Epidermal melanocyte (primary cell): ENCODE measurements around the gene CRACDL.

Experiments used
- DNase-seq: peaks from one replicate; pipeline ENCODE4 v3.0.0; 2011; ENCODE audit warnings: low spot score; ENCODE audit not compliant: insufficient read length

Gene CRACDL

DNA sequence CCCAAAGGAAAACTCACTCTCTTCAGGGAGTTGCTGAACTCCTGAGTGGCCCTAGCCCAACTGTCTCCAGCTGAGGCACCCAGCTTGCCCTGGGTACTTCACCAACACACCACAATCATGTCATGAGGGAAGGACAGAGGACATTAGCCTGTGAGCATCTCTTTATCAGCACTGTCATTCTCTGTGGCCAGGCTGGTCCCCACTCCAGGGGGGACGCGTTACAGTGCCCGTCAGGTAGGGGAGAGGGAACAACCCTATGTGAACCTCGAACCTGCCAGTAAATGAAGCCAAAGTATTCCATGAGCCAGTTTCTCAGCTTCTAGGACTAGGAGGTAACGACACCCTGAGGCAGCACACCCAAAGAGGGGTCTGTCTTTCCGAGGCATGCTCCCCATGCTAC, 110.2 kb downstream of the CRACDL start:
- no peak for DNase-seq

DNA sequence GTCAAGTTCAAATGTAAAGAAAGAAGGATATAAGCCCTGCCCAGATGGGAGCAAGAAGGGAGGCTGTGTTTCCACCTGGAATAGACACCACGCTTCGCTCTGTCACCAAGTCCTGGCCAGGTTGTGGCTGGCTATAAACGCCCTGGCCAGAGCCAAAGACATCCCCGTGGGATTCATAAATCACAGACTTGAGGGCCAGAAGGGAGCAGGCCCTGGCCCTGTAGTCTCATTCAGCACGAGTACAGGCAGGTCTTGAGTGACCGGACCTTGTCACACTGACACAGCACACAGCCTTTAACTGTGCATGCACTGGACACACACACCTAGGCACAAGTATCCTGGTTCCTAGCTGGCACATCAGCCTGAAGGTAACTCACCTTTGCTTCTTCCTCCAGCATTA, 110.6 kb downstream of the CRACDL start:
- DNase-seq = no peak

DNA sequence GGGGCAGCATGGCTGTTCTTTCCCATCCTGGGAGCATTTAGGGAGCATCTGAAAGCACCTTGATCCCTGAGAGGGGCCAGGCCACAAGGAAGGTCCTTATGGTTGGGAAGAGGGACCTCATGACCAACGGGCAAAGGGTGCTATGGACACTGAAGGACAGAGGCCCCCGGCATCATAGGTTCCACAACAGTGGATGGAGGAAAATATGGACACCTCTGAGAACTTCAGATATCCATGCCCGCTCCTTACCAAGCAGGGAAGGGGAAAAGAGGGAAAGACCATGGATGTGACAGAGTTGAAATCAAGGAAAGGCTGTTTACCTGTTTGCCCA, 111.0 kb downstream of the CRACDL start:
- DNase-seq = no peak

DNA sequence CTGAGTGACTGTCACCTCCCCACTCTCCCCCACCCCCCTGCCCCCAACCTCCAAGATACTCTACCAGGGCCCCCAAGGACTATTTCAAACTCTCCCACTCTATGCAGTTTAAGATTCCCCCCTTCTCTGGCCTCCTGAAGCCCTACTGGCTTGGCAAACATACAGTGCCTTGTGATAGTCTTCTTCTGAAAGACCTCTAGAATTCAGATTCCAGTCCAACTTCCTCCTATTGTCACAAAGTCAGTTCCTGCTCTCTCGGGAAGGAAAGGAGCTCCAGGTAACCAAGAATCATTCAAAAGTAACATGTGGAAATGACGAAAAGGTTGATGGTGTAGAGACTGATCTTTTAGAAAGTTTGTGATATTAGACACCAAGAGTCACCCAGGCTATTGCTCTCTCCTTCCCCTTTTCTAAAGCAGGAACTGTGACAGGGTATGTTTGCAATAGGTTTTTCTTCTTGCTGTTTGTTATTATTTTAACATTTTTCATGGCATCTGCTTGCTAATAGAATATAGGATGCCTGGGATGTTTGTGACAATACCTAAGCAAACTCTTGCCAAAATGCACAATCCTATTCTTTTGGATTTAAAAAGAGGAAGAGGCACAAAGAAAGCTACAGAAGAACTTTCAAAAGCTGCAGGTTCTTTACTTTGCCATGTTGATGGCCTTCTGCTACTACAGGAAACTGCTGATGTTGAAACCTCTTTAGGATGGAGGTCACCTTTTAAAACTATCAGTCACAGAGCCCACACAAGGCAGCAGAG, 111.6 kb downstream of the CRACDL start:
- DNase-seq = no peak

- no peak for DNase-seq
Observed at GRCh38 chr2:98823196-98824170, 112.5 kb downstream of the CRACDL start.

DNA sequence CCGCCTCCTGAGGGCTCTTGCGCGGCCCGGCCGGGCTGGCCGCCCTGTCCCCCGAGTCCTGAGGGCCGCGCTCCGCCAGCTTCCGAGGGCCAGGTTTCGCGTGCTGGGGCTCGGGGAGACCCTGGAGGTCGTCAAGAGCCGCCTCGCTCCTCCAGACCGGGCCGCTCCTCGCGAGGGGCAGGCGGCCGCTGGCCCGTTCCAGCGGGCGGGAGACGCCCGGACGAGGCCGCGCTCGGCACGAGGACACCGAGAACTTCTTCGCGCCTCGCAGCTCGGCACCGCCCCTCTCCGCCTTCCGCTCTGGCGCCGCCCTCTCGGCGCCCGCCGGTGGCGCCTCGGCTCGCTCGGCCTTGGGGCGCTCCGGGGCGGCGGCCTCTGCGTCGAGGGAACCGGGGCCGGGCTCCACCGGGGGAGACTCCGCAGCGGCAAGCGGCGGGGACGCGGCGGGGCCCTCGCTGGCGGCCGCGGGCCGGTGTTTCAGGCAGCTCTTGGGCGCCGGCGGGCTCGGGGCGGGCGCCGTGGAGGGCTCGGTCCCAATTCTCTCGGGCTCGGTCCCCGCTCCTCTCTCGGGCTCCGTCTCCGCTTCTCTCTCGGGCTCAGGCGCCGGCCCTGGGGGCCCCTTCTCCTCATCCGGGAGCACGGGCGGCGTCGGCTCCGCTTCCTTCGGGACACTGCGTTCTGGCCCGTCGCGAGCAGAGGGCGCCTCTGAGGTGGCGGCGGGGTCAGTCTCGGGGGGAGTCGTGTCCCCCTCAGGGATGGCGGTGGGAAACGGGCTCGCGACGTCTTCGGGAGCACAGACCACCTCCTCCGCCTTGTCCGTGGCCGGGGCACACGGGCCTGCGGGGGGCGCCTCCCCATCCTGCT, 113.5 kb downstream of the CRACDL start:
- DNase-seq = no peak

DNA sequence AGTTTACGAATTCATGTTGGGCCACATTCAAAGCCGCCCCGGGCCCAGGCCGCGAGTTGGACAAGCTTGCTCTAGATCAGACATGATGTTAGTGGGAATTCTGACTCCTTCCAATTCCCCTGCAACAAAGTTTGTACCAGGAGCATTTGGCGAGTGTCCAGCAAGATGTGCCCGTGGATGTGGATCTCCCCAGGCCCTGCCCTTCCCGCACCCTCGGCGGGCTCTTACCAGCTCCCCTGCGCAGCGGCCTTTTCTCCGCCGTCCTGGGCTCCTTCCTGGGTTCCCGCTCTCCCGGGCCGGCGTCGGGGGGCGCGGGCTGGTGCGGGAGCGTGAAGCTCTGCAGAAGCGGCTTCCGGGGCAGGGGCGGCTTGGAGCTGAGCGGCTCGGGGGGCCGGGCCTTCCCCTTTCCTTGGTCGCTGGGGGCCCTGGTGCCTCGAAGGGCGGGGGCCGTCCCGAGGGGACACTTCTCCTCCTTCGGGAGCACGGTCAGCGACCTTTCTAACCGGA, 114.3 kb downstream of the CRACDL start:
- DNase-seq = no peak

DNA sequence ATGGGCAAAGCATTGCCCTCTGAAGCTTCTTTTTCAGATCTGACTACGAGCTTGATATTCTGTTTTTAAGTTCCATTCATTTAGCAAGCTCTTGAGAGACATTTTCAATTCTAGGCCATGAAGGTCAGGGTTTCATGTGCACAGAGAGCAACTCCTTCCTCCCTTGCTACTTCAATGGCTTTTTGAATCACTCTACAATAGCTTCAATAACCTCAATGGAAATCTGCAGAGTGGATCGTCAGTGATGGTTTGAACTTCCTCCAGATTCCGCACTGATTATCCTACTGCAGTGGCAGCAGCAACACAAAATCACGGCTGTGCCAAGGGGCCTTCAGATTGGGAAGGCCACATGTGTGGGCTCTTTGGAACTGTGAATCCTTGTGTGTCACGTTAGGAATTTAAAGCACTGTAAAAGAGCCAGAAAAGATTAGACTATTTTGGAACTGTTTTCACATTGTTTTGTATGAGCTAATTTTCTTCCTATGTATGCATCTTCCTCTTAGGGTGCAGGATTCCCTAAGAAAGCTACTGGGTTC, 116.7 kb downstream of the CRACDL start:
- no peak for DNase-seq

DNA sequence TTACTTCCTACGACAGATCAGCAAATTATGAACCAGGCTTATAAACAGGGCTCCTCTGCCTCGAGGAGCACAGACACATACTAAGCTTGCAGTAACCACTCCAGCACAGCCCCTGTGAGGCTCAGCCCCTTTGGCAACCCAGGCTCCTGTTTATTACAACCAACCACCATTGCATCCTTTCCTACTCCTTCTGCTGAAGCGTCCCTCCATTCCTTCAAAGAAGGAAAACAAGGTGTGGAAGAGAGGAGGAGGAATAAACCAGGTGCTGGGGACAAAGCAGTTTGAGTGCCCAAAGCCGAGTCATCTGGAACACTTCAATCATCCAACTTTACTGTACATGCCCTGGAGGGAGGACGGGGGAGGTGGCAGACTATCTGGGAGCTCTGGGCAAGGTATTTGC, 117.9 kb downstream of the CRACDL start:
- no peak for DNase-seq

- DNase-seq = no peak
Observed at GRCh38 chr2:98816281-98816680, 119.7 kb downstream of the CRACDL start.

GRCh38 chr2:98815795-98816194, 120.2 kb downstream of the CRACDL start:
- DNase-seq = no peak

DNA sequence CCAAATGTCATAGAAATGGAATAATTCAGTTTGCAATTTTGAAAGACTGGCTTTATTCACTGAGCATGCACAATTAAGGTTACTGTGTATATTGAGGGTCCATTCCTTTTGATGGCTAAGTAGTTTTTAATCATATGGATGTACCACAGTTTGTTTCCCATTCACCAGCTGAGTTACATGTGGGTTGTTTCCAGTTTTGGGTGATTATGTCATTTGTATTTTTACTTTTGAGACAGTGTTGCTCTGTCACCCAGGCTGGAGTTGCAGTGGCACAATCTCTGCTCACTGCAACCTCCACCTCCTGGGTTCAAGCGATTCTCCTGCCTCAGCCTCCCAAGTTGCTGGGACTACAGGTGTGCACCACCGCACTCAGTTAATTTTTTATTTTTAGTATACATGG, 124.3 kb downstream of the CRACDL start:
- DNase-seq = no peak

DNA sequence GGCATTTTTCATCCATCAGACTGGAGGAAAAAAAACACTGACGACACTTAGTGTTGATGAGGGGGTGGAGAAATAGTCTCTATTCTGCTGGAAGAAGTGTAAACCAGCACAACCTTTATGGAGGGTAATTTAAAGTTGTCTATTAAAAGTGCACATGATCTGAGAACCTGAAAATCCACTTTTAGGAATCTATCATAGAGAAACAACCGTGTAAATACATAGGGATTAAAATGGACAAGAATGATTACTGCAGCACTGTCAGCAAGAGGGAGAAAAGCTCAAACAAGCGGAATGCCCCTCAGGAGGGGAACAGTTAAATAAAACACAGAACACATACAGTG, 125.5 kb downstream of the CRACDL start:
- DNase-seq = no peak

GRCh38 chr2:98809878-98810587, 126.0 kb downstream of the CRACDL start:
- no peak for DNase-seq

DNA sequence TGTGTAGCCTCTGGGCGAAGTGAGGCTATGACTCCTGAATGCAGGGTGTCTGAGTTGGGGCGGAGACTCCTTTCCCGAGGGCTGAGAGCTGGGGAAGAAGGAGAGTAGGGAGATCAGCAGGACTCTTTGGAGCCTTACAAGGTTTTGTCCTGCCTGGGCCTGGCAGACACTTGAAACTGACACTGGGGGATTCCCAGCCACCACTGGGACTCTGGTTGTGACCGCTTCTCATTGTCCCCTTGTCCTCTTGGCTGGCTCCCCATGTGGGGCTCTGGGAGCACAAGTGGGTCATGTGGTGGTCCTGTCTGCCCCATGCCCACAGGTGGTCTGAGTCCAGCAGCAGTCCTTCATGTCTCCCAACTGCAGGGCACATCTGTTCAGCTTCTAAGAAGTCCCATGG, 126.9 kb downstream of the CRACDL start:
- DNase-seq = no peak

GRCh38 chr2:98808546-98808945, 127.5 kb downstream of the CRACDL start:
- no peak for DNase-seq

GRCh38 chr2:98807929-98808328, 128.1 kb downstream of the CRACDL start:
- DNase-seq = no peak

DNA sequence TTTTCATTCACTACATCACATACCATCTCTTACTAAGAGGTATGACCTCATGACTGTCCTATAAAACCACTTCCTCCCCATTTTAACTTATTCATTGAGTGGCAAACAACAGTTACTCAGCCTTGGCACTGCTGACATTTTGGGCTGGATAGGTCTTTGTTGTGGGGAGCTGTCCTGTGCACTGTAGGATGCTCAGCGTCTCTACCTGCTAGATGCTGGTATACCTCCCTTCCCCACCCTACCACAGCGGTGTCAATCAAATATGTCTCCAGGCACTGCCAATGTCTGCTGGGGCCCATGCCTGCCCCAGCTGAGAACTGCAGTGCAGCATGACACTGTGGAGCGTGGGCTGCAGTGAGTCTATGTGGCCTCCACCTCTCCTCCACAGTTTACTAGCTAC, 128.8 kb downstream of the CRACDL start:
- no peak for DNase-seq

DNA sequence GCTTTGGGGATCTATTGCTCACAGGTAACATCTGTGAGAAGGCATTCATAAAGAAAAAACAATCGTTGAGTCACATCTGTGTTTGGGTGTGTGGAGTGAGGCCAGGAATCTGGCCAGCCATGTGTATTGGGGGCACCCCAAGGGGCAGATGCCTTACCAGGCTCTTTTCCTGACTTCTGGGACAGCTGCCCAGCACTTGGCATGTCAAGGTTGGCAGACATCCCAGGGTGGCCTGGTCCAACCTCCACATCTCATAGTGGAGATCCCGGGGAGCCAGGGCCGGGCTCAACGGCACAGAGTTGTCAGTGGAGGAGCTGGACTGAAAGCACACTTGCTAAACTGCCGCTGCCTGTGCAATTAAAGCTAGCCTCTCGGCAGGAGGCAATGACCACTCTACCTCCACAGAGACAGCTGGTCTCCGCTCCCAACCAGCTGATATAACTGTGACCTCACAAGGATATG, 129.8 kb downstream of the CRACDL start:
- peak; percentile 38 for DNase-seq

GRCh38 chr2:98805412-98806171, 130.4 kb downstream of the CRACDL start:
- no peak for DNase-seq
